Suprapubic skin (tissue), 4 donors: ENCODE data around the gene FMN1. TPM values are rescaled to one million over a fixed set of nuclear protein-coding genes. Genes with fewer than 3 reads are reported as not detected.

ENCODE experiments used
- DNase-seq, 2 donors: peaks; one replicate each; pipeline ENCODE4 v3.0.0-alpha.2; 2019; ENCODE audit warnings: low spot score in 2 of 2
- H3K27ac ChIP-seq: fragments of 200-600 bp; sonication (generic); one replicate; pipeline ENCODE4 v1.5.1; 2019
- H3K27me3 ChIP-seq: fragments of 200-600 bp; sonication (generic); one replicate; pipeline ENCODE4 v1.5.1; 2019
- H3K36me3 ChIP-seq: fragments of 200-600 bp; sonication (generic); one replicate; pipeline ENCODE4 v1.5.1; 2019
- H3K4me1 ChIP-seq: fragments of 200-600 bp; sonication (generic); one replicate; pipeline ENCODE4 v1.5.1; 2019
- H3K4me3 ChIP-seq: fragments of 200-600 bp; sonication (generic); one replicate; pipeline ENCODE4 v1.5.1; 2019; ENCODE audit warnings: mild to moderate bottlenecking
- H3K9me3 ChIP-seq: fragments of 200-600 bp; sonication (generic); one replicate; pipeline ENCODE4 v1.5.1; 2019
- CTCF ChIP-seq, 2 donors: fragments of 200-600 bp in 1 of 2; fragments of 450-650 bp in 1 of 2; sonication (generic) in 1 of 2; IDR thresholded peaks; one replicate each; pipeline ENCODE4 v1.5.1; 2016 to 2019; ENCODE audit warnings: antibody characterized with exemption in 2 of 2, mild to moderate bottlenecking in 1 of 2, moderate library complexity in 1 of 2
- EP300 ChIP-seq: sonication (generic); formaldehyde crosslinking; IDR thresholded peaks from one replicate; pipeline ENCODE4 v1.6.1; 2017; ENCODE audit warnings: antibody characterized with exemption
- POLR2A ChIP-seq, 2 donors: fragments of 450-650 bp; IDR thresholded peaks; one replicate each; pipeline ENCODE4 v1.6.1; 2017; ENCODE audit warnings: antibody characterized with exemption in 2 of 2, mild to moderate bottlenecking in 2 of 2, moderate library complexity in 2 of 2
- POLR2AphosphoS5 ChIP-seq, 3 donors: sonication (generic); formaldehyde crosslinking; IDR thresholded peaks; one replicate each; pipeline ENCODE4 v1.6.1; 2017; ENCODE audit warnings: antibody characterized with exemption in 3 of 3
- WGBS: methylation state at CpG from one replicate; pipeline ENCODE4 v1.1.5; 2018; 5-methylcytosine and 5-hydroxymethylcytosine counted together
- total RNA-seq, 4 donors: library from RNA; depleted of rRNA; stranded (reverse); fragments of >200 nt; gene quantifications; one replicate each; pipeline ENCODE4 v1.1.0, GENCODE V29; 2016

The FMN1 gene
- total RNA-seq, 4 donors from 2014 or later = 19.8 to 47.3 (median 33.1) TPM

- Histone ChIP-seq H3K9me3 (no peaks in the 10 kb centered on the region), H3K36me3 (no peaks in the 10 kb centered on the region), H3K27me3 (no peaks in the 10 kb centered on the region), H3K4me3 (no peak overlapping the region), H3K27ac (no peak overlapping the region), H3K4me1 (no peaks in the 10 kb centered on the region)
- TF ChIP-seq CTCF (IDR thresholded peaks at IDR 0.05) (no peak), POLR2A (IDR thresholded peaks at IDR 0.05) (no peak), POLR2AphosphoS5 (IDR thresholded peaks at IDR 0.05) (no peak), EP300 (no peak)
- DNase-seq = no peak
Measured at GRCh38 chr15:32893421-32893820, 301.1 kb downstream of the FMN1 start.

- no peak for DNase-seq
- Histone ChIP-seq H3K4me3 (no peak overlapping the region), H3K27me3 (no peaks in the 10 kb centered on the region), H3K27ac (no peak overlapping the region), H3K4me1 (no peaks in the 10 kb centered on the region), H3K9me3 (no peaks in the 10 kb centered on the region), H3K36me3 (no peaks in the 10 kb centered on the region)
- WGBS = 72% methylated on average over 3 of the region's 3 CpGs
- no peak for TF ChIP-seq POLR2A (IDR thresholded peaks at IDR 0.05)
- no peak for TF ChIP-seq POLR2AphosphoS5 (IDR thresholded peaks at IDR 0.05)
- TF ChIP-seq CTCF (IDR thresholded peaks at IDR 0.05) = no peak
- TF ChIP-seq EP300 = no peak
Measured at GRCh38 chr15:32889214-32889613, 305.3 kb downstream of the FMN1 start.

- H3K4me3 ChIP-seq = no peak overlapping the region
- no peak overlapping the region for H3K27ac ChIP-seq
- no peaks in the 10 kb centered on the region for H3K4me1 ChIP-seq
- no peaks in the 10 kb centered on the region for H3K27me3 ChIP-seq
- WGBS = 75% methylated on average over 3 of the region's 3 CpGs
- H3K36me3 ChIP-seq = no peaks in the 10 kb centered on the region
- no peak for DNase-seq
- no peak for TF ChIP-seq POLR2AphosphoS5 (IDR thresholded peaks at IDR 0.05)
- H3K9me3 ChIP-seq = no peaks in the 10 kb centered on the region
Measured at GRCh38 chr15:32888221-32888761, 306.2 kb downstream of the FMN1 start.

- DNase-seq = no peak
- Histone ChIP-seq H3K27me3 (no peaks in the 10 kb centered on the region), H3K4me1 (no peaks in the 10 kb centered on the region), H3K9me3 (no peaks in the 10 kb centered on the region), H3K4me3 (no peak overlapping the region), H3K27ac (no peak overlapping the region), H3K36me3 (no peaks in the 10 kb centered on the region)
- TF ChIP-seq POLR2A (IDR thresholded peaks at IDR 0.05) (no peak), EP300 (no peak), POLR2AphosphoS5 (IDR thresholded peaks at IDR 0.05) (no peak), CTCF (IDR thresholded peaks at IDR 0.05) (no peak)
- WGBS = 87% methylated on average over 4 of the region's 4 CpGs
Measured at GRCh38 chr15:32887090-32887489, 307.4 kb downstream of the FMN1 start.

- WGBS = 87% methylated on average over 7 of the region's 7 CpGs
- TF ChIP-seq CTCF (IDR thresholded peaks at IDR 0.05) (no peak), POLR2AphosphoS5 (IDR thresholded peaks at IDR 0.05) (no peak), EP300 (no peak), POLR2A (IDR thresholded peaks at IDR 0.05) (no peak)
- H3K27ac ChIP-seq = no peak overlapping the region
Measured at GRCh38 chr15:32886459-32886858, 308.1 kb downstream of the FMN1 start.

GRCh38 chr15:32885713-32886112 is 308.8 kb downstream of the FMN1 start:
- Histone ChIP-seq H3K27ac (no peak overlapping the region), H3K4me3 (no peak overlapping the region)

More at GRCh38 chr15:32886459-32886858, 308.1 kb downstream of the FMN1 start:
- Histone ChIP-seq H3K9me3 (no peaks in the 10 kb centered on the region), H3K36me3 (no peaks in the 10 kb centered on the region), H3K27me3 (no peaks in the 10 kb centered on the region), H3K4me3 (no peak overlapping the region), H3K4me1 (no peaks in the 10 kb centered on the region)
- DNase-seq = no peak

More at GRCh38 chr15:32885713-32886112, 308.8 kb downstream of the FMN1 start:
- no peaks in the 10 kb centered on the region for H3K9me3 ChIP-seq
- H3K4me1 ChIP-seq = no peaks in the 10 kb centered on the region
- no peak for DNase-seq
- TF ChIP-seq CTCF (IDR thresholded peaks at IDR 0.05) (no peak), POLR2AphosphoS5 (IDR thresholded peaks at IDR 0.05) (no peak), POLR2A (IDR thresholded peaks at IDR 0.05) (no peak), EP300 (no peak)
- no peaks in the 10 kb centered on the region for H3K36me3 ChIP-seq
- 67% methylated on average over 5 of the region's 5 CpGs for WGBS
- no peaks in the 10 kb centered on the region for H3K27me3 ChIP-seq
